ENCODE data around the gene ASIC3. TPM values are rescaled to one million over a fixed set of nuclear protein-coding genes. Genes with fewer than 3 reads are reported as not detected.
"Not testable (repeated sequence)": the region's sequence is repeated elsewhere in the genome, so short reads cannot be mapped to it uniquely, and the experiment has no call there.

ASIC3 gene
- total RNA-seq, 1 donor from 2014 or later = 0.15 TPM

GRCh38 chr7:151032936-151033863 lies 15.1 kb upstream of the ASIC3 start:
- no peak for DNase-seq (ENCODE audit: low read depth)

DNA sequence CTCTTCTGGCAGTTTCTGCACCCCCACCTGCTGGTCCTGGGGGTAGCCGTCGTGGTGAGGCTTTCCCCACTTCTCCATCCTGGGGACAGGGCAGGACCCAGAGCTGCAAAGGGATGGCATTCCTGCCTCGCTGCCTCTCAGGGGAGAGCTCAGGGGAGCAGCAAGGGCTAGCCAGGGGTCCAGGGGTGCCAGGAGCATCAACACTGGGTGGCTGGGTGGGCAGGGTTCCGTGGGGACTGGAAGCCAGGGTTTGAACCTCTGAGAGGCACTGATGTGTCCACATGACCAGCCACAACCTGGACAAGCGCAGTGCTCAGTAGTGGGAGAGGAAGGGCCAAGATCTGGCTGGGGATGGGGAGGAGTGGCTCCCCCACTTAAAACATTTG lies 14.5 kb upstream of the ASIC3 start:
- no peak for DNase-seq (ENCODE audit: low read depth)

DNA sequence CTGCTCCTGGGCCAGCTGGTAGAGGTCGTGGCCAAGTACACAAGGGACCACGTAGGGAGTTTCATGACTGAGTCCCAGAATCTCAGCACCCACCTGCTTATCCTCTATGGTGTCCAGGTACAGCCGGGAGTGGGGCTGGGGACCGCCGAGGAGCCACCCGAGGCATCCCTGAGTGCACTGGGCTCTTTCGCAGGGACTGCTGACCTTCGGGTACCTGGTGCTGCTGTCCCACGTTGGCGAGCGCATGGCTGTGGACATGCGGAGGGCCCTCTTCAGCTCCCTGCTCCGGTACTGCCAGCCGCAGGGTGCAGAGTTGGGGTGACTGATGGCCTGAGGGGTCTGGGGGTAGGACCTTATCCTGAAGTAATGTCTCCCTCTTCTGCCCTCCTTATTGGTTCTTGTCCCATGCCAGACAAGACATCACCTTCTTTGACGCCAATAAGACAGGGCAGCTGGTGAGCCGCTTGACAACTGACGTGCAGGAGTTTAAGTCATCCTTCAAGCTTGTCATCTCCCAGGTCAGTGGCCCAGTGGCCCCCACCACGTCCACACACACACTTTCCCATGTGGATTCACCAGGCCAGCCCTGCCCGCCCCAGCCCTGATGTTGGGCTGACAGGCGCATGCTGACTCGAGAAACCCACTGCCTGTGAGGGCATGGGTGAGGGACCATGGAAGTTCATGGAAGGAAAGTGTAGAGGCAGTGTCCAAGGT lies 13.9 kb upstream of the ASIC3 start:
- DNase-seq (ENCODE audit: low read depth) = no peak

- DNase-seq (ENCODE audit: low read depth) = no peak
Observed at GRCh38 chr7:151035026-151035717, 13.2 kb upstream of the ASIC3 start.

DNA sequence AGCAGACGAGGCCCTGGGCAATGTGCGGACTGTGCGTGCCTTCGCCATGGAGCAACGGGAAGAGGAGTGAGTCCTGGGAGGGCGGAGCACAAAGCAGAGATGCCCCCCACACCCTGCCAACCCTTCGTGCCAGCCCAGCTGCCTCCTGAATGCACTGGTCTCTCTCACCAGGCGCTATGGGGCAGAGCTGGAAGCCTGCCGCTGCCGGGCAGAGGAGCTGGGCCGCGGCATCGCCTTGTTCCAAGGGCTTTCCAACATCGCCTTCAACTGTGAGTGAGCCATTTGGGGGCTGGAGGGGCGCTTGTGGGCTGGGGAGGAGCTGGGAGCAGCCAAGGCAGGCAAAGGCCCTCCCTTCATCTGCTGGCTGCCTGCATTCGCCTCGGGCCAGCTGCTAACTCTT lies 12.4 kb upstream of the ASIC3 start:
- no peak for DNase-seq (ENCODE audit: low read depth)

DNA sequence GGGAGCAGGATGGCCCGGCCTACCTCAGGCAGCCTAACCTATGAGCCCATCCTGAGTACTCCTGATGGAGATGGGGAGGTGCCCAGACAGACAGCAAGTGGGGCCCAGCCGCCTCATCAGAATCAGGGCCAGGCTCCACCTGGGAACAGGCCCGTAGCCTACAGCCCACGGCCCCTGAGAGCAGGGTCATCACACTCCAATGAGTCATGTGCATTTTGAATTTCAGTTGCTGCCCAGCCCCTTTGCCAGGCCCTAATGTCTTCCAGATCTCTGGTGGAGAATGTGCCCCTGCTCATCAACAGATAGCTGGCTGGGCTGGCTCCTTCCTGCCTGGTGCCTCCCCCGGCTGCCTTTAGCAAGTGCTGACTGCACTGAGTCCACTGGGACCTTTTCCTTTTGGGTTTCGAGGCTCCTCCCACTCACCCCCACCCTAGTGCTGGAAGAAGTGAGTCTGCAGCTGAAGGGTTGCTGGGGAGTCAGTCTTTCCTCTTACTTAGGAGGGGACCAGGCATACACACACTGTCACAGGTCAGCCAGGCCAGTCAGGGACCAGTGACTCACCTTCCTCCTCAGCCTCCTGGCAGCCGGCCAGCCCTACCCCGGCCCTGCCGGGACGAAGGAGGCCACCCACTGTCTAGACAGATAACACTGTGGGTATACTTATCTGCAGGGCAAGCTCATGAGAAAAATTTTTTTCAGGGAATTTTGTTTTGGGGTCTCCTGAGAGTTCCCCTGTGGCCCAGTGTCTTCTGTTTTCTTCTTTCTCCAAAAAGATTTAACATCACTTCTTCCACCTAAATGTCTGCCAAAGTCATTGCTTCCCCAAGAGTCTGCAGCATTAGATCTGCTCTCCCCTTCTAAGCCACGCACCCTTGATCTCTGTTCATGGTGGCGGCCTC lies 9.1 kb upstream of the ASIC3 start:
- peak; percentile 88 for DNase-seq (ENCODE audit: low read depth)

GRCh38 chr7:151039850-151040548 lies 8.3 kb upstream of the ASIC3 start:
- DNase-seq (ENCODE audit: low read depth) = no peak

GRCh38 chr7:151040616-151041375 lies 7.5 kb upstream of the ASIC3 start:
- no peak for DNase-seq (ENCODE audit: low read depth)

GRCh38 chr7:151043449-151043848 lies 4.9 kb upstream of the ASIC3 start:
- not testable (repeated sequence) for DNase-seq (ENCODE audit: low read depth)

GRCh38 chr7:151043959-151044358 lies 4.4 kb upstream of the ASIC3 start:
- no peak for DNase-seq (ENCODE audit: low read depth)

GRCh38 chr7:151045262-151045661 lies 3.1 kb upstream of the ASIC3 start:
- DNase-seq (ENCODE audit: low read depth) = no peak

DNA sequence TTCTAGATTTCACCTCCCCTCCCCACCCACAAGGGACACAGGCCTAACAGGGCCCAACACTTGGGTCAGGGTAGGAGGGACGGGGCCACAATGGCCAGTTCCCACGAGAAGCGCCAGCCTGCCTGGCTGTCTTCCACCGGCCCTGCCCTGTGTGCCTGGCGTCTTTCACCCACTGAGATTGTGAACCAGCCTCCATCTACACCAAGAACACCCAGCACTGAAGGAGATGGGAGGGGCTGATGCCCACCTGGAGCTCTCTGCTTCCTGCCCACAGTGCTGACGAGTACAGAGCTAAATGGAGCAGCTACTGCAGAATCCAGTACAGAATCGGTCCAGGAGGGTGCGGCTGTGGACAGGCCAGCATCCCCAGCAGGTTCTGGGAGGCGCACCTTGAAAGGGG lies 2.4 kb upstream of the ASIC3 start:
- no peak for DNase-seq (ENCODE audit: low read depth)

DNA sequence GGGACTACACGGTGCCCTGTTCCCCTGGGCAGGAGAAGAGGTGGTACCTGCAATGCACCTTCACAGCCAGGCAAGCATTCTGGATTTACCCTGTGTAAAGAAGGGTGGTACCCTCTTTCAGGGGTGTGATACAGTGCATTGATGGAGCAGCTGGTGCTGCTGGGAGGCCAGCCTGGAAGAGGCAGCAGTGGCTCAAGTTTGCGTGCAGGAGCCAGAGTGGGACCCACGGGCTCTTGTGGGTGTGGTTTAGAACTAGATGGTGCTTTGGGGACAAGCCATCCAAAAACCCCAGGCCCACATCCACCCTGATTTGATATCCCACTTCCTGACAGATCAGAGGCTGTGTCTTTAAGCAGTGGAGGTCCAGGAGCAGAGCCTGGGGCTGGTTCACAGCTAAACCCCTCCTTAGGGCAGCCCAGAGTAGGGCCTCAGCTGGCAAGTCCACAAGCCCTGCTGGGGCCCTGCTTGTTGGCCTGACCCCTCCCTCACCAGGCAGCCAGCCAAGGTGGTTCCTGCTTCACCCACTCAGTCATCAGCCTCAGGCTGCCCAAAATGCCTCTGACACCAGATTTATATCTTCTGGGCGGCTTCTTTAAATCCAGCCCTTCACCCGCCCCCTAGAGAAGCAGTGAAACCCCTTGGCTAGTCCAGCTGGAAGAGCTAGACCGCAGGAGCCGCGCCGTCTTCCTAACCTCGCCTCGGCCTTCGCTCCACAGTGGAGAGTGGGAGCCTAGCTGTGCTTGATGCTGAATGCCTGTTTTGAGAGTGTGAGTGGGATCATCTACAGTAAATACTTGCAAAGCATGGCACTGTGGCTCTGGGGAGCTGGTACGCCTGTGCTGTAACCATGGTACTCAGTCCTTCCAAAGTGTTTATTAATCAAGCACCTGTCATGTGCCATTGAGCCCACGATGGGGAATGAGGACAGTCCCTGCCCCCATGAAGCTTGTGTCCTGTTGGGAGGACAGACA lies 1.4 kb upstream of the ASIC3 start:
- DNase-seq (ENCODE audit: low read depth) = peak; percentile 21

GRCh38 chr7:151048911-151049463 lies 656 bp downstream of the ASIC3 start:
- DNase-seq (ENCODE audit: low read depth) = no peak

GRCh38 chr7:151051108-151051507 lies 2.8 kb downstream of the ASIC3 start:
- DNase-seq (ENCODE audit: low read depth) = peak; percentile 25

GRCh38 chr7:151053096-151053495 lies 4.8 kb downstream of the ASIC3 start:
- DNase-seq (ENCODE audit: low read depth) = no peak

DNA sequence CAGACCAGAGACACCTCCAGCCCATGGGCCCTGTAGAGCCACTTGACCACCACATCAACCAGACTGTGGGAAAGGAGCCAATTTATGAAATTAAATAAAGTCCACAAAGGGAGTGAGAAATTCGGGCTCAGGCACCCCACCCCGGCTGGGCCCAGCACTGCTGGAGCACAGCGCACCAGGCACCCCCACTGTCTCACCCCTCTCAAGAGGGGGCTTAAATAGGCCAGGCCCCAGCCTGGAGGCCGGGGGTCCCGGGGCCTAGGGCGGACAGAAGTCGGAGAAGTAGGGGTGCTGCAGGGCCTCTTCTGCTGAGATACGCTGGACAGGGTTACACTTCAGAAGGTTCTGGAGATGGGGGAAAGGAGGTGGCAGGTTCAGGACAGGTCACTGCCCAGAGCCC lies 5.4 kb downstream of the ASIC3 start:
- no peak for DNase-seq (ENCODE audit: low read depth)

DNA sequence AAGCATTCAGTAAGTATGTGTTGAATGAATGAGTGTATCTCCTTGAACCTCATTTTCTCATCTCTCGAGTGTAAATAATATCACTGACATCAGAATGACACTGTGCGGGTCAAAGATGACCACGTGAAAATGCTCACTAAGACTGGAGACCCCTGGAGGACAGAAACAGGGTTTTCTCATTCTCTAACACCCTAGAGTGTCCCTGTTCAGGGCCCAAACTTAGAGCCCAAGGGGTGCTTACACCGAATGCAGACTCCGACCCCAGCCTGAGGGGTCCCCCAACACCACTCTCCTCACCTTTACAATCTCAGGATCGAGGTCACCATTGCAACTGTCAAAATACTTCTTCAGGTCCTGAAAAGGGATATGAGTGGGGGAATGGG lies 7.9 kb downstream of the ASIC3 start:
- no peak for DNase-seq (ENCODE audit: low read depth)
